GM18907 (cell line): ENCODE results near the gene RELA.
"Not testable (repeated sequence)": the region's sequence is repeated elsewhere in the genome, so short reads cannot be mapped to it uniquely, and the experiment has no call there.

Experiments used
- ATAC-seq: cut with Tn5 transposase; IDR thresholded peaks from one replicate; pipeline ENCODE4 v1.9.1; 2021; ENCODE audit warnings: mild to moderate bottlenecking, moderate library complexity; ENCODE audit not compliant: unreplicated experiment

The RELA gene

DNA sequence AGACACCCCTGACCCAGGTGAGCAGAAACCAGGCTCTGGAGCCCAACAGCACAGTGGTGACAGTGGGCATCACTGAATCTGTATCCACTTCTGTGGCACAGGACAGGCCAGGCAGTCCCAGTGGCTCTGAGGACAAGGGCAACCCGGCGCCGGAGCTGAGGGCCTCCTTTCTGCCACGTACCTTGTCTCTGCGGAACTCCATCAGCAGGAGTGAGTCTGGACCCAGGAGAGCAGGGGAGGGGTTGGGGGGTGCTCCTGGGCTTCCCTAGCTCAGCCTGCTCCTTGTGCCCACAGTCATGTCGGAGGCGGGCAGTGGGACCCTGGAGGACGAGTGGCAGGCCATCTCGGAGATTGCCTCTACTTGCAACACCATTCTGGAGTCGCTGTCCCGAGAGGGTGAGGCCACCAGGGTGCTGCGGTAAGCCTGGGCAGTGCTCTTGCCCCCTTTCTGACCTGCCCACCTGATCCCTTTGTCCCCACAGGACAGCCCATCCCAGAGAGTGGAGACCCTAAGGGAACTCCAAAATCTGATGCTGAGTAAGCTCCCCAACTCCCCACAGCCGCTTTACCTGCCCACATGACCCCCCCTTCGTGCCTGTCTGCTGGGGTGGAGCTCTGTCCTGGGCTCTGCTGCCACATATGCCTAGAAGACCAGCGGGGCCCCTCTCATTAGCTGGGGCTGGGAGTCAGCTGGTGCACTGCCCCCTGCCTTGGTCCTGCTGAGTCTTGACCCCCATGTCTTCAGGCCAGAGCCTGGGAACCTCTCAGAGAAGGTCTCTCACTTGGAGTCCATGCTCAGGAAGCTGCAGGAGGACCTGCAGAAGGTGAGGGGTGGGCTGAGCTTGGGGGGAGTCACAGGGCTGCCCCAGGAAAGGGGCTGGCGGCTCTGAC is 12.8 kb downstream of the RELA start:
- ATAC-seq: no peak

- no peak for ATAC-seq
These were observed 13.7 kb downstream of the RELA start for GRCh38 chr11:65648997-65649493.

- ATAC-seq: no peak
These were observed 15.6 kb downstream of the RELA start for GRCh38 chr11:65646958-65647701.

GRCh38 chr11:65646288-65646957 is 16.3 kb downstream of the RELA start:
- ATAC-seq: no peak

DNA sequence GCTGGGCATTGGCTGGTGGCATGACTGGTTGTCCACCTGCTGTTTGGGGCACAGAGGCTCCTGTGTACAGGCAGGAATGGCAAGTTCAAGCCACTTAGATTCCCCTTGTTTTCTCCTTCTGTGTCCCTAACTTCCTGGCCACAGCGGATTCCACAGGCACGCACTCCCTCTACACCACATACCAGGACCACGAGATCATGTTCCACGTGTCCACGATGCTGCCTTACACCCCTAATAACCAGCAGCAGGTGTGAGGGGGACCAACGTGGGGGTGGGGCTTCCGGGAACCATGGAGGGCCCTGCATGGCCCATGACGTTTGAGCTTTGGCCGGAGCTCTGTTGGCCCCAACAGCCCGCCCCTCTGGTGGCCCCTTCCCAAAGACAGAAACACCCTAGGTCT is 17.0 kb downstream of the RELA start:
- ATAC-seq: no peak

DNA sequence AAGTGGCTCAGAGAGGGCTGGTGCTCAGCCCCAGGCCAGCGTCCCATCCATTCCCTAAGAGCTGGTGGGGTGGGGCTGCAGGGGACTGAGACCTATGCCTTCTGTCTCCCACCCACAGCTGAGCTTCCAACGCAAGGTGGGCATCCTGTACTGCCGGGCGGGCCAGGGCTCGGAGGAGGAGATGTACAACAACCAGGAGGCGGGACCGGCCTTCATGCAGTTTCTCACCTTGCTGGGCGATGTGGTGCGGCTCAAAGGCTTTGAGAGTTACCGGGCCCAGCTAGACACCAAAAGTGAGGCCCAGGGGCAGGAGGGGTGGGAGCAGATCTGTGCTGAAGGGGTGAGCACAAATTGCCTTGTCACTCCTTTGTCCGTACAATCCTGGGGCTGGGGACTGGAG is 17.9 kb downstream of the RELA start:
- ATAC-seq: no peak

DNA sequence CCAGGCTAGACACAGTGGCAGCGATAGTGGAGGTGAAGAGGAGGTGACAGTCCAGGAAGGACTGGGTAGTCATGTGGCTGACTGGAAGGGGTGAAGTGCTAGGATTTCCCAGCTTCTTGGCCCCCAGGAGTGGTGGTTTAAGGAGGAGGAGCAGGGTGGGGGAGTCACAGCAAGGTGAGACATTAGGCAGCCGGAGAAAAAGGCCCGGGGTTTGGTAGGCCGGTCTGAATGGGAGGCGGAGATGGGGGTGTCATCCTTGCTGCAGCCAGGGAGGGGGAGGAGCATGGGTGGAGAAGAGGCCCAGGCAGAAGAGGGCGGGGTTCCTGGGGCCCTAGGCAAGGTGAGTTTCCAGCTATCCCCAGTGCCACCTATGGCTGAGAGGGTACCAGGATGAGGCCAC is 18.7 kb downstream of the RELA start:
- ATAC-seq: no peak

DNA sequence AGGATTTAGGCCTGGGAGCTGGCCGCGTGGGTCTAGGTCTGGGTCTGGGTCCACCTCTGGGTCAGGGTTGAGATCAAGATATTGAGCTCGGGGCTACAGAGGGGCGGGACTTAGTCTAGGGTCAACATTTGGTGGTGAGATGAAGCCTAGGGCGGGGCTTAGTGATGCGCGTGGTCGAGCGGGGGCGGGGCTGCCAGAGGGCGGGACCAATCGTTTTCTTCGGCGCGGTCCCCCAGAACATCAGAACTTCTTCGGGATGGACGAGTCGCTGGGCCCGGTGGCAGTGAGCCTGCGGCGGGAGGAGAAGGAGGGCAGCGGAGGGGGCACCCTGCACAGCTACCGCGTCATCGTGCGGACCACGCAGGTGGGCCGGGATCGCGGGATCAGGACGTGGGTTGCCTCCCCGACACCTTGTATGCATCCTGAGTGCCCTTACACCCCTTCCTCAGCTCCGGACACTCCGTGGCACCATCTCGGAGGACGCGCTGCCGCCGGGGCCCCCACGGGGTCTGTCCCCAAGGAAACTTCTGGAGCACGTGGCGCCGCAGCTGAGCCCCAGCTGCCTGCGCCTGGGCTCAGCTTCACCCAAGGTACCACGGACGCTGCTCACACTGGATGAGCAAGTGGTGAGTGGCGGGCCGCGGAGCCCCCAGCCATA is 20.6 kb downstream of the RELA start:
- no peak for ATAC-seq

GRCh38 chr11:65641297-65642013 is 21.3 kb downstream of the RELA start:
- no peak for ATAC-seq

GRCh38 chr11:65640483-65641296 is 22.0 kb downstream of the RELA start:
- peak; percentile 9 for ATAC-seq

GRCh38 chr11:65639623-65640482 is 22.9 kb downstream of the RELA start:
- ATAC-seq: peak; percentile 33

DNA sequence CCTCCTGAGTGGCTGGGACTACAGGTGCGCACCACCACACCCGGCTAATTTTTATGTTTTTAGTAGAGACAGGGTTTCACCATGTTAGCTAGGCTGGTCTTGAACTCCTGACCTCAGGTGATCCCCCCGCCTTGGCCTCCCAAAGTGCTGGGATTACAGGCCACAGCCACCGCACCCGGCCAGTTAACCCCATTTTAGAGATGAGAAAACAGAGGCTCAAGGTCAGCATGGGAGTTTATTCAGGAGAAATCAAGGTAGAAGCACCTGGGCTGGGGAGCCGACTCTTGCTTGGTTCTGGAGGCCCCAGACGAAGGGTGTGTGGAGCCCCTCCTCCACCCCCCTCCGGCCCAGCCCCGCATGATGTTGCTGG is 23.5 kb downstream of the RELA start:
- ATAC-seq: not testable (repeated sequence)

GRCh38 chr11:65637794-65638419 is 24.8 kb downstream of the RELA start, which contains the start of gene SIPA1:
SIPA1 (plus strand) TSS chr11:65638101; CDS start chr11:65640922, 2,821 bp downstream.
- peak; percentile 32 for ATAC-seq

DNA sequence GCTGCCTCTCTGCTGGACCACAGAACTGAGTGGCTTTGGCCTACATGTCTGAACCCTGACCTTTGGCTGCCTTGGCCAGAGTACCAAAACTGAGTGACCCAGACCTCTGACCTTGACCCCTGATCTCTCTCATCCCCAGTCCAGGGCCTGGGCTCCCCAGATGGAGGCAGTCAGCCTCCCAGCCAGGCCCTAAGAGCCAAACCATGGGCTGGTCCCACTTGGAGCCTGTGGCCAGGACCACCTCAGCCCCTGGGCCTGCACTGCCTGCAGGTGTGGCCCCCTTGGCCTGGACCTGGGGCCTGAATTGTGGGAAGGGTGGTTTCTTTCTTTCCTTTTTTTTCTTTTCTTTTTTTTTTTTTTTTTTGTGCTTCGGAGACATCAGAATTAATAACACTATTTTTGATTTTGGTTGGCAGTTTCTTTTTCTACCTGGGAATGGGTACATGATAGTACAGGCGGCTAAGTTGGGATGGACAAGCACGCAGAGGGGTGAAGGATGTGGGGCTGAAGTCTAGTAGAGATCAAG is 25.6 kb downstream of the RELA start:
- ATAC-seq: no peak

GRCh38 chr11:65636108-65637031 is 26.3 kb downstream of the RELA start:
- ATAC-seq: no peak

- ATAC-seq: no peak
These were observed 27.6 kb downstream of the RELA start for GRCh38 chr11:65634905-65635731.
